GM19025 (cell line): ENCODE measurements around the gene TXNDC15.
A peak's percentile ranks its signal among the peaks of the same experiment; 100 is the strongest.
"Not testable (repeated sequence)": the region's sequence is repeated elsewhere in the genome, so short reads cannot be mapped to it uniquely, and the experiment has no call there.

Source experiments
- ATAC-seq: cut with Tn5 transposase; IDR thresholded peaks from one replicate; pipeline ENCODE4 v1.9.1; 2021; ENCODE audit warnings: mild to moderate bottlenecking, low read depth, moderate library complexity; ENCODE audit not compliant: unreplicated experiment

Gene TXNDC15

DNA sequence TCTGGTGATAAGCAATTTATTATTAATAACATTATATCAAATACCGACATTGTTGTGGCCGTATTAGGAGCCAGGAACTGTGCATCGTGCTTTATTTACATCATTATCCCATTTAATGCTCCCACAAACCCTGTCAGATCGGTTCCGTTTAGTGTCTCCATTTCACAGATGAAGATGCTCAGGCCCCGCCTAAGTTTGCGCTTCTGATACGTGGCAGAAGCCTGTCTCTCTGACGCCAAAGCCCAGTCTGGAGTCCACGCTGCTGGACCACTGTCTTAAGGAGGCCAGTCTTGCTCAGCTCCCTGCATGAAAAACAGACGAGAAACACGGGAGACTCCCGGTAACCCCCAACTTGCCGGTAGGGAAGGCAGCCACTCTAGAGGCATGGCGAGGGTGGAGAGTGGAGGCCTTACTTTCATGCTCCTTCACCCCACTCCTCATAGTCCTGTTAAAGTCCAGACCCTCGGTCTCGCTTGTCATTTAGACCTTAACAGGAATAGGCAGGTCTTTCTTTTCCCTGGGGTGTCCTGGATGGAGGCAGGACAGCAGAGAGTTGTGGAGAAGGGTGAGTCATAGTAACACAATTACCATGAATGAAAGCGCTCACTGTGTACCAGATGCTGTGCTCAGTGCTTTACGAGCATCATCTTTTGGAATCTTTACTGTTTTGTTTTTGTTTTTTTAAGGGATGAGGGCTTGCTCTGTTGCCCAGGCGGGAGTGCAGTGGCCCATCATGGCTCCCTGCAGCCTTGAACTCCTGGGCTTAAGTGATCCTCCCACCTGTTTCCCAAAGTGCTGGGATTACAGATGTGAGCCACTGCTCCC lies 872 bp downstream of the TXNDC15 start:
- ATAC-seq: peak; percentile 18

GRCh38 chr5:134877159-134877558 lies 3.0 kb downstream of the TXNDC15 start:
- no peak for ATAC-seq

GRCh38 chr5:134878403-134878802 lies 4.2 kb downstream of the TXNDC15 start:
- no peak for ATAC-seq

DNA sequence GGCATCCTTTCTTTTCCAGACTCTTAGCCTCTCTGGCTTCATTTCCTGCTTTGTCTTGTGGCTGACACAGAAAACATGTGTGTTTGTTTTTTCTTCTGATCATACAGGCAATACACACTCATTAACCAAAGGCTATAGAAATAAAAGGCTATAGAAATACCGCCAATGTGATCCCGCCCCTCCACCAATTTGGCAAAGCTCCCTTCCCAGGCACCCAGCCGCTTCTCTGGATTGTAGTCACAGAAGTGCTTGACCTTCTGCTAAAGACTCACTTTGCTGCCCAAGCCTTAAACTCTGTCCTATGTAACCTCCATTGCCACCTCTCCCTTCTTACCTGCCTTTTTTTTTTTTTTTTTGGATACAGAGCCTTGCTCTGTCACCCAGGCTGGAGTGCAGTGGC lies 5.3 kb downstream of the TXNDC15 start:
- no peak for ATAC-seq

- not testable (repeated sequence) for ATAC-seq
These were observed 6.8 kb downstream of the TXNDC15 start for GRCh38 chr5:134880937-134881336.

DNA sequence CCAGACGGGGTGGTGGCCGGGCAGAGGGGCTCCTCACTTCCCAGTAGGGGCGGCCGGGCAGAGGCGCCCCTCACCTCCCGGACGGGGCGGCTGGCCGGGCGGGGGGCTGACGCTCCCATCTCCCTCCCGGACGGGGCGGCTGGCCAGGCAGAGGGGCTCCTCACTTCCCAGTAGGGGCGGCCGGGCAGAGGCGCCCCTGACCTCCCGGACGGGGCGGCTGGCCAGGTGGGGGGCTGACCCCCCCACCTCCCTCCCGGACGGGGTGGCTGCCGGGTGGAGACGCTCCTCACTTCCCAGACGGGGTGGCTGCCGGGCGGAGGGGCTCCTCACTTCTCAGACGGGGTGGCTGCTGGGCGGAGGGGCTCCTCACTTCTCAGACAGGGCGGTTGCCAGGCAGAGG lies 7.5 kb downstream of the TXNDC15 start:
- not testable (repeated sequence) for ATAC-seq

DNA sequence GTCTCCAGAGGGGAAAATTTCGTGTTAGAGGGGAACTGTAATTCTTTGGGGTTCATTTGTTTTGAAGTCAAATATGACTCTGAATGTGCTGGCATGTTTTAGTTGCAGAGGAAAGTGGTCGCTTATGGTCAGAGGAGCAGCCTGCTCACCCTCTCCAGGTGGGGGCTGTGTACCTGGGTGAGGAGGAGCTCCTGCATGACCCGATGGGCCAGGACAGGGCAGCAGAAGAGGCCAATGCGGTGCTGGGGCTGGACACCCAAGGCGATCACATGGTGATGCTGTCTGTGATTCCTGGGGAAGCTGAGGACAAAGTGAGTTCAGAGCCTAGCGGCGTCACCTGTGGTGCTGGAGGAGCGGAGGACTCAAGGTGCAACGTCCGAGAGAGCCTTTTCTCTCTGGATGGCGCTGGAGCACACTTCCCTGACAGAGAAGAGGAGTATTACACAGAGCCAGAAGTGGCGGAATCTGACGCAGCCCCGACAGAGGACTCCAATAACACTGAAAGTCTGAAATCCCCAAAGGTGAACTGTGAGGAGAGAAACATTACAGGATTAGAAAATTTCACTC lies 13.5 kb downstream of the TXNDC15 start:
- ATAC-seq: no peak

DNA sequence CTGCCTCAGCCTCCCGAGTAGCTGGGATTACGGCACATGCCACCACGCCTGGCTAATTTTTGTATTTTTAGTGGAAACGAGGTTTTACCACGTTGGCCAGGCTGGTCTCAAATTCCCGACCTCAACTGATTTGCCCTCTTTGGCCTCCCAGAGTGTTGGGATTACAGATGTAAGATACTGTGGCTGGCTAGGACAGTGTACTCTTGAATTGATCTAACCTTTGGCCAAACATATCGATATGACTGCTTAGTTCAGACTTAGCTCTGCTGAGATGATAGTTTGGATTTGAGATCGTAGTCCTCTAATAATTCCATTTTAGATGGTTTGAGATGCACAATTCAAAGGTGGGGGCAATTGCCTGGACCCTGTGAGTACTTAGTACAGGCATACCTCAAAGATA lies 15.2 kb downstream of the TXNDC15 start:
- no peak for ATAC-seq

- no peak for ATAC-seq
These were observed 17.3 kb downstream of the TXNDC15 start for GRCh38 chr5:134891473-134891872.

GRCh38 chr5:134892282-134892681 lies 18.1 kb downstream of the TXNDC15 start:
- no peak for ATAC-seq

DNA sequence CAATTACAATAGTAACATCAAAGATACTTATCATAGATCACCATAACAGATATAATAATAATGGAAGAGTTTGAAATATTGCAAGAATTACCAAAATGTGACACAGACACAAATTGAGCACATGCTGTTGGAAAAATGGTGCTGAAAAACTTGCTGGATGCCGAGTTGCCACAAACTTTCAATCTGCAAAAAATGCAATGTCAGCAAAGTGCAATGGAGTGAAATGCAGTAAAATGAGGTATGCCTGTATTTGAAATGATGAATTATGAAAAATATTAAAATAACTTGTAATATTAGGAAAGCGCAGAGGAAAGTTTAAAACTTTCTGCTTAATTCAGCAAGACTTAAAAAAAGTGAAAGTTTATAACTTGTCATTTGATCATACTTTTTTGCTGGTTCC lies 18.8 kb downstream of the TXNDC15 start:
- no peak for ATAC-seq

DNA sequence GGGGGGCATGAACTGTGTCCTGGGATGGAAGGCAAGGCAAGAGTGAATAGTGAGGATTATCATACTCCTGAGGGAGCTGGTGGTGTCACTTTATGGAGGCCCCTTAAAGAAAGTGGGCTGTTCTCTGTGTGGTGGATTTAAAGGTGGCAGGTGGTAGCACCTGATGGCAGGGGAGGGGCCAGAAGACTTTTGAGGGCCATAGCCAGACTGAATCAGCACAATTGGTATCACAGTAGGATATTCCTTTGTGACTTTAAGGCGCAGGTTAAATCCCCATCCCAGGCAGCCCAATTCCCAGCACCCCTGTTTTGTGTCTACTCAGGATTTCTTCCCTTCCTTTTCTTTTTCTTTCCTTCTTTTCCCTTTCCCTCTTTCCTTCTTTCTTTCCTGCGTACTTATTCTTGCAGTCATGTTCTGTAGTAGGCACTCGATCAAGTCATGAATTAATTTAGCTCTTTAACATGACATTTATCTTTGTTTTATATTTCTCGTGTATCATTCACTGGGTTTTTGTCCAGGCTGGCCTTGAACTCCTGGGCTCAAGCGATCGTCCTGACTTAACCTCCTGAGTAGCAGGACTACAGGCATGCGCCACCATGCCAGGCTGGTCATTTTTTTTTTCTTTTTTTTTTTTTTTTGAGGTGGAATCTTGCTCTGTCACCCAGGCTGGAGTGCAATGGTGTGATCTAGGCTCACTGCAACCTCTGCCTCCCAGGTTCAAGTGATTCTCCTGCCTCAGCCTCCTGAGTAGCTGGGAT lies 19.8 kb downstream of the TXNDC15 start:
- no peak for ATAC-seq

GRCh38 chr5:134902071-134902801 lies 28.1 kb downstream of the TXNDC15 start:
- no peak for ATAC-seq

DNA sequence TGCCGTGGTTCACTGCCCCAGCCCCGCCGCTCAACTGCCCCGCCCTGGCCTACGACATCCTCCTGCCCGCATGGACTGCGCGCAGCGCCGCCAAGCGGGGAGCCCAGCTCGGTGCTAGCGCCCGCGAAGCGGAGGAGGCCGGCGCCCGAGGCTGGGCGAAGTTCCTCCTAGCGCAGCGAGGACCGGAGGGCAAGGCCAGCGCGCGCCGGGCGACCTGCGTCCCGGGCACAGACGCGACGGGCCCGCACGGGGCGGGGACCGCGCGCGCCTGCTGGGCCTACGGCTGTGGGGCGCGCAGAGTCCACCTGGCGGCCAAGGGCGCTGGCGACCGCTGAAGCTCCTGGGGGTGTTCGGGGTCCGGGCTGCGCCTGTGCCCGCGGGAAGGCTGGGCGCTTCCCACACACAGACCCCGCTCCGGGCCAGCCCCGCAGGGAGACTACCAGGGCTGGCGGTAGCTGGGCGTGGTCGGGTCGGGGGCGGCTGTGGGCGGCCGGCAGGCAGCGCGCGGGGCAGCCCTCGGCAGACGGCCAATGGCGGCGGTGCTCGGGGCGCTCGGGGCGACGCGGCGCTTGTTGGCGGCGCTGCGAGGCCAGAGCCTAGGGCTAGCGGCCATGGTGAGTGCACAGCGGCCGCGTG lies 30.6 kb downstream of the TXNDC15 start, which contains the start of gene PCBD2:
Gene PCBD2 (plus strand): TSS at position 522 of the 636 bp plus-strand sequence. CDS start 9 bp downstream, at position 531.
- peak; percentile 84 for ATAC-seq

DNA sequence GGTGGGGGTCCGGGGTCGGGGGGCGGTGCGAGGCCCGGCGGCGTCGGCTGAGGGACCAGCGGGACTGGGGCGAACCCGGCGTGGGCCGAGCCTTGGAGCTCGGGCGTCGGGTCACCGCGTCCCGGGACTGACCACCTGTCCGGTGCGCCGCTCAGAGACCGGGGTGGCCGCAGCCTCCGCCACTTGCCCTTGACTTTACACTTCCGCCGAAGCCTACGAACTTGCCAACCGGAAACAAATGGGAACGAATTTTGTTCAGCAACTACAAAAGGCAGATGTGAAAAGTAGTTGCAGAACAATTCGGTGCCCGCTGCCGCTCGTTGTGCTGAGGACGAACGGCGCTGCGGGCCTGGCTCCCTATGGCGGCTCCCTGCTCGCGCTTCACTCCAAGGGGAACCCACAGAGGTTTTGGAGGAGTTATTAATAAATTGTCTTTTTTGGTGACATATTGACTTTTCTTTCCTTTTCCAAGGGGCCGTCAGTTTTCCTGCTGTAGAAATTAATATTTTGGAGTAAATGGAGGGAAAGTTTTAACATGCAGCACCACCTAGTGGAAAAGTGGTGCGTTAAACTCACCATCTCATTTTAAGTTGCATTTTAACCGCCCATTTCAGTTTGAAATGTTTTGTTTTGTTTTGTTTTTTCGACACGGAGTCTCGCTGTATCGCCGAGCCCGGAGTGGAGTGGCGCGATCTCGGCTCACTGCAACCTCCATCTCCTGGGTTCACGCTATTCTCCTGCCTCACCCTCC lies 31.2 kb downstream of the TXNDC15 start:
- ATAC-seq: peak; percentile 28

DNA sequence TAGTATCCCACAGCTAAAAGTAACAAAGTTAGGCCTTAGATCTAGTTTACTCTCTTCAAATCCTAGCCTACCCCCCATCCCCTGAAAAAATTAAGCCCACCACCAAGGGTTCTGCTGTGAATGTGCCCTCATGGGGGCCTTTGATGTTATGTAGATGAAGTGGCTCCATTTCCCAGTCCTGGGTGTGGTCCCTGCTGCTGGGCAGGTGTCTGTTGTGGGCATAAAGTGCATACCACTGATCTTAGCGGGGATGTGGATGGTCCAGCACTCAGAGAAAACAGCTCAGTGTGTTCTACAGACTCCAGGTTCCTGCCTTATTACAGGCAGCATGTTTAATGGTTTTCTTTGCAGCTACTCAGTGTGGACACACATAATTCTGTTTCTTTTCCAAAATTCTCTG lies 32.6 kb downstream of the TXNDC15 start:
- ATAC-seq: no peak

- not testable (repeated sequence) for ATAC-seq
These were observed 36.6 kb downstream of the TXNDC15 start for GRCh38 chr5:134910752-134911151.

GRCh38 chr5:134911285-134912206 lies 37.4 kb downstream of the TXNDC15 start:
- no peak for ATAC-seq
